ENCODE data around the gene NEB.

DNA sequence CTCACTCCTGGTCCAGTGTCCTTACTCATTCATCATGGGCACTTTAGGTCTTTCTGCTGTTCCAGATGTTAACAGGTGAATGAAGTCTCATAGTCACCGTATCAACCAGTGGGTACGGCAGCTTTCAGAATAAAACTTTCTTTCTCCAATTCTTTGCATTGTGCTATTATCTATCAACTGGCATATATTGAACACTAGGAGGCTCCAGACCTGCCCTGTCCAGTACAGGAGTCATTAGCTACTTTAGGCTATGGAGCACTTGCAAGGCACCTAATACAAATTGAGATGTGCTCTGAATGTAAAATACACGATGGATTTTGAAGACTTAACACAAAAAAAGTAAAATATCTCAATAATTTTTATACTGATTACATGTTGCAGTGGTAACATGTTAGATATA, 43.2 kb upstream of the NEB start:
- no peak for TF ChIP-seq POLR2A (IDR thresholded peaks at IDR 0.05)
- TF ChIP-seq, protein P1, sequence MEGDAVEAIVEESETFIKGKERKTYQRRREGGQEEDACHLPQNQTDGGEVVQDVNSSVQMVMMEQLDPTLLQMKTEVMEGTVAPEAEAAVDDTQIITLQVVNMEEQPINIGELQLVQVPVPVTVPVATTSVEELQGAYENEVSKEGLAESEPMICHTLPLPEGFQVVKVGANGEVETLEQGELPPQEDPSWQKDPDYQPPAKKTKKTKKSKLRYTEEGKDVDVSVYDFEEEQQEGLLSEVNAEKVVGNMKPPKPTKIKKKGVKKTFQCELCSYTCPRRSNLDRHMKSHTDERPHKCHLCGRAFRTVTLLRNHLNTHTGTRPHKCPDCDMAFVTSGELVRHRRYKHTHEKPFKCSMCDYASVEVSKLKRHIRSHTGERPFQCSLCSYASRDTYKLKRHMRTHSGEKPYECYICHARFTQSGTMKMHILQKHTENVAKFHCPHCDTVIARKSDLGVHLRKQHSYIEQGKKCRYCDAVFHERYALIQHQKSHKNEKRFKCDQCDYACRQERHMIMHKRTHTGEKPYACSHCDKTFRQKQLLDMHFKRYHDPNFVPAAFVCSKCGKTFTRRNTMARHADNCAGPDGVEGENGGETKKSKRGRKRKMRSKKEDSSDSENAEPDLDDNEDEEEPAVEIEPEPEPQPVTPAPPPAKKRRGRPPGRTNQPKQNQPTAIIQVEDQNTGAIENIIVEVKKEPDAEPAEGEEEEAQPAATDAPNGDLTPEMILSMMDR (IDR thresholded peaks at IDR 0.05), result no peak
- no peak for TF ChIP-seq EP300 (IDR thresholded peaks at IDR 0.05)
